Stimulated activated naive CD4-positive, alpha-beta T cell (primary cell): Measurements from ENCODE around the gene TWIST1.

Experiments used
- DNase-seq, 6 experiments: peaks; one replicate each; lab custom pipeline; 2025; lab: John Stamatoyannopoulos, UW

TWIST1 gene

DNA sequence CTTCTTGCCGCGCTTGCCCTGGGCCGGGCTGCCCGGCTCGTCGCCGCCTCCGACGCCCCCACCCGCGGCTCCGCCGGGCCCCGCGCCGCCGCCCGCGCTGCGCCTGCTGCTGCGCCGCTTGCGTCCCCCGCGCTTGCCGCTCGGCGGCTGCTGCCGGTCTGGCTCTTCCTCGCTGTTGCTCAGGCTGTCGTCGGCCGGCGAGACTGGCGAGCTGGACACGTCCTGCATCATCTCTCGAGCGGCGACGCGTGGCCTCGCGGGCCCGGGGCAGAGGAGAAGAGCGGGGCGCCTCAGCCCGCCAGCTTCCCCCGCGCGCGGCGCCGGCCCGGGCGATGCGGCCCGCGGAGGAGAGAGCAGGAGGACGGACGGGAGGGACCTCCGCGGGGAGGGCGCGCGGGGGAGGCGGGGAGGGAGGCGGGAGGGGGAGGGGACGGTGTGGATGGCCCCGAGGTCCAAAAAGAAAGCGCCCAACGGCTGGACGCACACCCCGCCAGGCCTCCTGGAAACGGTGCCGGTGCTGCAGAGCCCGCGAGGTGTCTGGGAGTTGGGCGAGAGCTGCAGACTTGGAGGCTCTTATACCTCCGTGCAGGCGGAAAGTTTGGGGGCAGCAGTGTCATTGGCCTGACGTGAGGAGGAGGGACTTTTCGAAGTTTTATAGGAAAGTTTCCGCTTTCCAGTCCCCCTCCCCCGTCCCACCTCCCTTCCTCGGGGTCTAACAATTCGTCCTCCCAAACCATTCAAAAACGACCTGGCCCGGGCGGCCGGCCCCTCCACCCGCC lies at the start of gene TWIST1:
Gene TWIST1, minus strand, starts transcription at position 546 of the 779 bp plus-strand sequence. Its CDS starts 315 bp downstream, at position 231.
- no peak for DNase-seq

DNA sequence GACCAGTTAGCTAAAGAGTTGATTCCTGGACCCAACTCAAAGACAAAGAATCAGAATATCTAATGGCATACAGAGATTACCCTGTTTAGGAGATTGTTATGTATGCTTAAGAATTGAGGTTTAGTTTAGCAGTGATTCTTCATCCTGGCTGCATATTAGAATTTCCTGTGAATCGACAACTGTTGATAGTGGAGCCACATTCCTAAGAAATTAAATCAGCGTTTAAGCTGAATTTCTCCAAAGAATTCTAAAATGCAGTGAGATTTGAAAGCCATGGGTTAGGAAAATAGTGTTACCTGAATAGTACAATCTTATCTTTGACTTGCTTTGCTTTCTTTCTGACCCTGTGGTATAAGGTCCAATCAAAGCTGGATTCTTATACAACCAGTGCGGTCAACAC lies 44.2 kb upstream of the TWIST1 start:
- no peak for DNase-seq

DNA sequence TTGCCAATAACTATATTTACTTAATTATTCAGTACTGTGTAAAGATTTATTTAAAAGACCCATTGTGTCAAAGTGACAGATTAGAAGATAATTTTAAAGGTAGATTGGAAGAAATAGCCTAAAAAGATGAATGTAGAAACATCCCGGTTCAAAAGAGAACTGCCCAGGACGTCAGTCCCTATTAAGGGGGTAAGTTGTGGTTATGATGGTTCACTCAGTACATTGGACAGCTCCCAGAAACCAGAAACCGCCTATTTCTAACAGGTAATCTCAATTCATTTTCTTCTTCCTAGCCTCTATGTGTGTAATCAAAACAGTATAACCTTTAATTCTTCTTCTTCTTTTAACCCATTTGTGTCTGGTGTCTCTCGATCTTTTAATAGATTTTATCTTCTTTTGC lies 29.3 kb upstream of the TWIST1 start:
- DNase-seq: no peak

DNA sequence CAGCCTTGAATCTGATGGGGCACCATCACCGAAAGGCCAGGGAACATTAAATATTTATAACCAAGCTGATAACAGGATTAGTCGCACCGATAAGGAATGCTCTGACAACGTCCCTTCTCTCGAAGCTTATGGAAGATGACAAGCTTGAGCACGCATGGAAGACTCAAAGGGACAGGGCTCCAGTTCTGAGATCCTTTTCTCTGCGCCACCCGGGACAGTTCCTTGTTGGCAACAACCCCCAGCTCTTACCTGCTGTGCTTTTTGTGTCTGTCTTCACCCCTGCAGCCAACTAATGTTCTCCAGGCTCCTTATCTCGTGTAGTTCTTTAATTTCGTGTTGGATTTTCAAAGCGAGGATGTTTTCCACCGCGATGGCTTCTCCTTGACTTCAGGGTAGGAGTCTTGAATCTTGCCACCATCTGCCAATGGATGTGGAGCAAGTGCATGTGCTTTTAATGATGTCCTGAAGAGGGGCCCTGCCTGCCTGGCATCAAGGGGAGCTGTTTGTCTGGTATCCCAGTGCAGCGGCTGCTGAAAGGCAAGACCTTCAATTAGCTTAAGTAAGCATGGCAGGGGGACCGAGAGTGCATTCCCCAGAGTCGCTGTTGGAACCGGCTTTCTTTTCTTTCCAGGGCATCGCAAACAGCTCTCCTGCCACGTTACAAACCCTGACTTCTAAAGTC lies 28.1 kb upstream of the TWIST1 start:
- DNase-seq: no peak

DNA sequence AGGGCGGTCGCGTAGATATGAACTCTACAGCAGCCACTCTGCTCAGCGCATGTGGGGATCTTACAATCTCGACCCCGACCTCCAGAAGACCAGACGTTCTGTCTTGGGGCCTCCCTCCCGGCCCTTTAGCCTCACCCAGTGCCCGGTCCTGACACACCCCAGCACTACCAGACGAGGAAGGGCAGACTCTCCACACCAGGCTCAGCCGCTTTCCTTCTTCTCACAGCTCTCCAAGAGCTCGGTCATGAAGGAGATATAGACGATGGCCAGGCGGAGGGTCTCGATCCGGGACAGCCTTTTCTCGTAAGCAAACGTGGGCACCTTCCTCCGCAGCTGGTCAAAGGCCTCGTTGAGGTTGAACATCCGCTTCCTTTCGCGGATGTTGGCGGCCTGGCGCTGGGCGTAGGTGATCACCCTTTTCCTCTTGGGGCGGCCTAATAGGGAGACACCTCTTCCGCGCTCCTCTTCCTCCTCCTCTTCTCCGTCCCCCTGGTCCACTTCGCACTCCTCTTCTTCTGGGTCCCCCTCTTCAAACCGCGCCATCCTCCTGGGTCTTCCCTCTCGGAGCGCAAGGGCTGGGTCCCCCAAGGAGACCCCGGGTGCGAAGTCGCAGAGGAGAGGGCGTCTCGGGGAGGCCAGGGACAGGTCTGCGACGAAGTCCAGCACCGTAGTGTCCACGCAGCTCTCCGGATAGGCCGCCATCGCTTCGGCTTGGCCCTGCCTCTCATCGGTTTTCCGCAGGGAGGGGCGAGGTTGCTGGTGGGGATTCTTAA lies 27.4 kb upstream of the TWIST1 start, which contains the start of gene FERD3L:
Gene FERD3L, minus strand, starts transcription at position 761 of the 773 bp plus-strand sequence. Its CDS starts 59 bp downstream, at position 702.
- no peak for DNase-seq

DNA sequence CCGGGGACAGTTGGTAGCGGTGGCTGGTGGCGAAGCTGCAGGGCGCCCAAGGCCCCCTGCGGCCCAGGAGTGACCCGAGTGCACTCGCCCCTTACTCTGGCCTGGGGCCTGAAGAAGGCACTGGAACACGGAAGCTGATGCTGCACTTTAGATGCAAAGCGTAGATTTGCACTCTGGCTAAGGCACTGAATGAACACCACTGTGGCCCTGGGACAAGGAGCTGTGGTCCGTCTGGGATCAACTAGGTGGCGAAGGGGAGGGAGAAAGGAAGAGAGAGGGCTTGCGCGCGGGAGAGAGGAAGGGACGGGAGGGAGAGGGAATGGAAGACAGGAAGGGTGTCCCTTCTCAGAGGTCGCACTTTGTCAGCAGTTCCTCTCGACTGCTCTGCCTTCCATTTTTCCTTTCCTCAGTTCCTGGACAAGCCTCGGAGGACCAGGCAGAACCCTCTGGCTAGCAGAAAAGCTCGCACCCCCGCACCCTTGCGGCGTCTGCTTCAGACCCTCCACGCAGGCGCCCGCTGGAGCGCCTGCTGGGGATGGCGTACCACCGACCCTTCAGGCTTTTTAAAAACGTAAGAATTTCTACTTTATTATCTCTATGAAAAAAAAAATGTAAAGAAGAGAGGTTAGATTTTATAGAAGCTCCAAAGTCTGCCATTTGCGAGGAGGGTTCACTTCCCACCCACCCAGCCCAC lies 26.6 kb upstream of the TWIST1 start:
- no peak for DNase-seq

DNA sequence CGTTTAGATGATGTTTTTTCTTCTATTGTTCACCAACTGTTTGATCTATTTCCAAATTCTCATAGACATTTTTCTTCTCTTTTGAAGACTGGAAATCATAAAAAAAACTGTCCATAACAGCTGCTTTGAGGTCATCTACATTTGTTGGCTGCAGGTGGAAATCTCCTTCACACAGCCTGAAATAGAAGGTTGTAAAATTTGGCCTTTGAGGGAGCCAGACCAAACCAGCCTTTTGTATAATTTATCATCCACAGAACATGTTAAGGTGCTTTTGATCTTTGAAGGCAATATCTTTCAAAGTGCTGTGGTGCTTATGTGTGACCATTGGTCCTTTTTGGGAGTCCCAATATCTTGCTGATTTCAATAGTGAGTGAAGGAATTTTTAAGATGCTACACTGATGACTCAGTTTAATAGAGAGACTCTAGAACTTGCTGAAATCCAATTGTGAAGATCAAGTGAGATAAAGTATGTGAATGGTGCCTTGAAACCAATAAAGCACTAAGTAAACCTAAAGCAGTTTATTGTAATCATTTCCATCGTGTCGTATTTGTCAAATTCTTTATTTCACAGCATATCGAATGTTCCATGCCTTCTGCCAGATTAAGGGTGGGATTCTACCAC lies 22.4 kb upstream of the TWIST1 start:
- no peak for DNase-seq

DNA sequence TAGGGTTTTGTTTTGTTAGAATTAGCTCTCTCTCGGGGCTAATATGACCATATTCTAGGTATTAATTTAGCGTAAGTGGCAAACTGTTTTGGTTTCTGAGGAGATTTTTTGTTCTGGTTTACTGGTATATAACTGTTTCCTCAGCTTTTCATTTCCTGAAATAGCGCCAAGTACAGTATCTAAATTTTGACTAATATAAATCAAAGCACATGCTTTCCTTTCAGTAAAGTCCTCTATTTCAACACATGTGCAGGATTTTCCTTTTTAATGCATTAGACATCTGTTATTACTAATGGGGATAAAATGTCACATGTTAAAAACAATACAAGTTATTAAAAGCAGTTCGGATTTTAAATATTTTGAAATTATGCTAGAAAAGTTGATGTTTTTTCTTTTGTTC lies 16.4 kb upstream of the TWIST1 start:
- DNase-seq: no peak

DNA sequence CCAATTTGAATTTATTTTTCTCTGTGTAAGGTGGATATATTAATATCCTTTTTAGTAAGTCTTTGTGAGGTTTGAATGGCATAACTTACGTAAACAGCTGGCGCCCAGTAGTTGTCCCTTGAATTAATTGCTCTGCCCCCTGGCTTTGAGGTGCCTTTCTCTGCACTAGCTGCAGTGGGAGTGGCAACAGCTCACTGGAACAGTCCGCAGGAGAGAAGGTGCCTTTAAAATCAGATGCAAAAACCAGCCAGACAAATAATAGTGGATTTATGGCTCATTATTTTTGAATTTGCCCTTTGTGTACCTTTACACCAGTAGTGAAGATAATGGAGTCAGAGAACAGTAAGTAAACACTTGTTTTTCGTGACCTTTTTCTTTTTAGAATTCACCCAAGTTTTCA lies 16.0 kb upstream of the TWIST1 start:
- DNase-seq: no peak

DNA sequence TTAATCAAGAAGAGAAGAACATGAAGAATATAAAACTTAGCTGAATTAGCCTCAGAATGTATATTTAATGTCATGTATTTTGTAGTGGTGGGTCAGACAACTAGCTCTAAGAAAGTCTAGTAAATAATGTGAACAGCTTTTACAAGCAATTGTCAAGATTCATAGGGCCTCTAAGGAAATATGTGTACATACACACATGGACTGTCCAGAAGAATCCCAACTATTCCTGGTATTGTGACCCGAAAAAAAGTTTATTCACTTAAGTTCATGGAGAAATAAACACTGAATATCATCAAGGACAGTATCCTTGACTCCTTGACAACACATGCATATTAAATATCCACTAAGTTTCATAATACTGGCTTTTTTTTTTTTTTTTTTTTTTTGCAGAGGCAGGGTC lies 11.4 kb upstream of the TWIST1 start:
- no peak for DNase-seq

DNA sequence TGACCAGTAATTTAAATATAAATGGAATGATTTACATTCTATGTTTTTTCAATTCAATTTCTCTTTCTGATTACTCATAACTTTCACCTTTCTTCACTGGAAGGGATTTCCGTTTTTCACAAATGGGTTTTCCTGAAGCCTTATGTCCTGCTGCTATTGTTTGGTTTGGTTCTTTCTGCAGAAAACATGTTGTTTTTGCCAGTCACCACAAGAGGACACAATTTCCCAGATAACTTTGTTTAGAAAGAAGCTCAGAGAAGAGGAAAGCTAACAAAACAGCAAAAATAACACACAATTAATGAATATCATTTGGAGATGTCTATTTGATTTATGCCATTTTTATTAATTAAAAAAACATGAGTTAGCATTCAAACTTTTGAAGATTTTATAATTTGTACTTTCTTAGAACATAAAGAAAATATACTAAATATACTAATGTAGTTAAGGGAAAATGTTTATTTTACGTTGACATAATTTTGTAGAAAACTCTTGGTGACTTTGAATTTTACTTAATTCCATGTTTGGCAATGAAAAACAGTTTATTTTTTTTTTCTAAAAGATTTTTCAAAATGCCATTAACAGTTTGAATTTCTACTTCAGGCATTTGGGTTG lies 4.6 kb upstream of the TWIST1 start:
- no peak for DNase-seq

DNA sequence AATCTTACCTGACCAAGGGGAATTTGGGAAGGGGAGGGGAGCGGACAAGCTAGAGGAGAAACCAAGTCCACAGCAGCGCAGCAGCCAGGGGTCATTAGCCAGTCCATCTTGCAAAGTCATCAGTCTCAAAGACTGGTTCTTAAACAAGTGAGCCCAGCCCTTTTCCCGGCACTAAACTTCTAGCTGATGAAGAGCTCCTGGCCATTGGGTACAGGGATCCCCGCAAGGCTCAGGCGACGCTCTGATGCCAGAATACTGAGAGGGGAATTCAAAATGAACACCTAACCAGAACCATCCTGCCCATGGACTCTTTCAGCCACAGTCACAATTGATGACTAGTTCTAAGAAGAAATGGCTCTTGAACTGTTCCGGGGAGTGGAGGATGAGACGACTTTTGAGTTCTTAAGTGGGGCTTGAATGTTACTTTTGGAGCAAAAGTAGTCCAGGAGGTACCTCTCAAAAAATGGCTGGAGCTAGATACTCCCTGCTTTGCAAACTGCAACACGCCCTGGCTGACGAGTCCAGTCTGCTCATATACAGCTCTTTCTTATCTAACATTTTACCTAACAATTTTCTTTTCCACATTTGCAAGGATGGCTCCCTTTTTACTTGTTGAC lies 2.5 kb upstream of the TWIST1 start:
- DNase-seq: no peak

DNA sequence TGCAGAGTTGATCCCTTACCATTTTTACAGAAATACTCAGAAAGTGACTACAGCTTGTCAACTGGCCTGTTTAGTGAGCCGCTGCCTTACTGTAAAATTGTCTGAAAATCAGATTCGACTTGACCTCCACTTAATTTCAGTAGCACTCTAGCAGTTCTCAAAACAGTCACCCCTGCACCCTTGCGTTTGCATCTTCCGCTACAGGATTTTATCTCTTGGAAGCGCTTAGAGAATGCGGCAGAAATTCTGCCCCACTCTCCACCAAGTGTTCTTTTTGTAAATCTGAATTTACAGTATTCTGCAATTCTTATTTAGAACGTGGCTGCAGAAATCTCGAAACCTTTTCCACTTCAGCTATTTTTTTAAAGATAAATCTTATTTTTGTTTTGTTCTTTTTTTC lies 1.9 kb upstream of the TWIST1 start:
- DNase-seq: no peak

DNA sequence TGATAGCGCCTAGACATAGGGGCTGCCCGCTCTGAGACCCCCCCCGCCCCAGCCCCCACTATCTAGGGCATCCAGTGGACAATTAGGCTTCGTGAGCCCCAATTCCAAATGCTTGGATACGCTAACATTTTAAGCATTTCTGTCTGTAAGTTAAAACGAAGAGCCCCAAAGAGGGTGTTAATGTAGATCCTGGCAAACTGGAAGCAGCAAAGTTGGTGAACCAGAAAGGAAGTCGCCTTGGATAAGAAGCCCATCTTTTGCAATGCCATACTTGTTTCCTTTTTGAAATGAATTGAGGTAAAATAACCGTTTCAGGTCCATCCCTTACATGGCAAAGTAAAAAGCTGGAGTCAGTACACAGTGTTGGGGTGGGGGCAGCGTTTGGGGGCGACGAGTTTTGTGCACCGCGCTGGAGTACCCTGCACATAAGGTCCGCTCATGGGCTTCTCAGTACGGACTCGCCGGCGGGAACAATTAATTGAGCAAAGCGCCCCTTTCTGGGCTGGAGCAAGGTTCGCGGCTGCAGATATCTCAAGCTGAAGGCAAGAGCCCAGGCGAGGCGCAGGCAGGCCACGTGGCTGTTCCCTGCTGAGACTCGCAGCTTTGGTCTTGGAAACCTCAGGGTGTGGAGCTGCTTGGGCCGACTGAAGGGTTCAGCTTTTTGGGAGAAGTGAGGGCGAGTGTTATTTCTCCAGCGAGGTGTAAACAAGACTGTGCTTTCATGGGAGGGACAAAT lies 1.4 kb upstream of the TWIST1 start:
- no peak for DNase-seq

DNA sequence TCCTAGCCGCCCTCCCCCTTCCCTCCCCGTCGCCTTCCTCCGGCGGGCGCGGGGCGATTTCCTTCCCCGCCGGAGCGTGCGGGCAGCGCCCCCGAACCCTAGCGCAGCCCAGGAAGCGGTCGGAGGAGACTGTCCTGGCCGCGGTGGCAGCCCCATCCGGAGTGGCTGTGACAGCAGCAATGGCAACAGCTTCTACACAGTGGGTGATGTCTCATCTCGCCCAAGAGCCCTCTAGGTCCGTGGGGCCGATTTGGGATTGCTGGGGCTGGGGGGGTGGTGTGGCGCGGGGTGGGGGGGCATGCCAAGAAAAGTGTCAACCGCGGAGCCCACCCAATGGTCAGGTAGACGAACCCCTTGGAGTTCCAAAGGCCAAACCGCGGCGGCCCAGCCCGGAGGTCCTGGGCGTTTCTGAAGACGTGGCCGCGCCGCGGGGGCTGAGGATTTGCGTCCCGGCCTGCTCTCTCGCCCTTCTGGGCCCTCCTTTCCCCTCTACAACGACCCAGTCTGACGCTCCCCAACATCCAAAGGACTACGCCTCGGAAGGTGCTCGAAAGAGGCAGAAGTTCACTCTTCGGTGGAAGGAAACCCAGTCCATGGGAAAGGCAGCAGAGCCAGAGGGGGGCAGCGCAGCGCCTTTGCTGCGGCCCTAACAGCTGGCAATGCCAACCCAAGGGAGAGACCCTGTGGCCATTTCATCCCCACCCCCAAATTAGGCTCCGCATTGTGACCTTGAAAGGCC lies 603 bp upstream of the TWIST1 start:
- no peak for DNase-seq

DNA sequence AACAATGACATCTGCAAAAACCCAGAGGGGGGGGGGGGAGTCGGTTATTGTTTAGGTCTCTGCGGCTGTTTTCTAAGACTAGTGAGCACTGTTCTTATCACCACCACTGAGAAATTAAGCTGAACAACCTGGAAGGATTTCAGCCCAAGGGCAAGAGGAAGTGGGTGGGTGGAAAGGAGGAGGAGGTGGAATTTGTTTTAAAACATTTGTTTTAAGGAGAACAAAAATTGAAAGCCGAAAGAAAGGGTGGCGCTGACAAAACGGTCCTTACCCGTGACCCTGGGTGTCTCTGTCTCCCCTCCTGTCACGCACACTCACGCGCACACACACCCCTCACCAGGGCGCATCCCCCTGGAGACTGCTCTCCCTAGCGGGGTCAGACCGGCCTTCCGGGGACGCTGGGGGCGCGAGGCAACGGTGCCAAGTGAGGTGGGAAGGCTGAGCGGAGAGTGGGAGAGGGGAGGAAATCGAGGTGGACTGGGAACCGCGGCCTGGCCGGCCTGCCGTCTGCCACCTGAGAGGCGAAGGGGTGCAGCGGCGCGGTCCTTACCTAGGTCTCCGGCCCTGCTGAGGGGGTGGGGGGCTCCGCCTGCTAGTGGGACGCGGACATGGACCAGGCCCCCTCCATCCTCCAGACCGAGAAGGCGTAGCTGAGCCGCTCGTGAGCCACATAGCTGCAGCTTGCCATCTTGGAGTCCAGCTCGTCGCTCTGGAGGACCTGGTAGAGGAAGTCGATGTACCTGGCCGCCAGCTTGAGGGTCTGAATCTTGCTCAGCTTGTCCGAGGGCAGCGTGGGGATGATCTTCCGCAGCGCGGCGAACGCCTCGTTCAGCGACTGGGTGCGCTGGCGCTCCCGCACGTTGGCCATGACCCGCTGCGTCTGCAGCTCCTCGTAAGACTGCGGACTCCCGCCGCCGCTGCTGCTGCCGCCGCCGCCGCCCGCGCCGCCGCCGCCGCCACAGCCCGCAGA lies 1.0 kb downstream of the TWIST1 start:
- DNase-seq: no peak

DNA sequence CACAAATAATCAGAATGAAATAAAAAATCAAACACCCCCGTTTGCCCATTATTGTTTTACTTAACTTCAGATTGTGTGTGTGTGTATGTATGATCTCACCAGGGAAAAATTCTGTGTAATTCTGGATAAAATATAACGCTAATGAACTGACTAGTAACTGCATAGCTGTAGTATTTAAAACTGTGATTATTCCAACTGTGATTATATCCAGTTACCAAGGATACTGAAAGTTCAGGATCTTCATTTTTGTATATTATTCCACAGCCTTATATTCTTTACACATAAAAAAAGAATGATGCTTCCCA lies 2.9 kb downstream of the TWIST1 start:
- no peak for DNase-seq

DNA sequence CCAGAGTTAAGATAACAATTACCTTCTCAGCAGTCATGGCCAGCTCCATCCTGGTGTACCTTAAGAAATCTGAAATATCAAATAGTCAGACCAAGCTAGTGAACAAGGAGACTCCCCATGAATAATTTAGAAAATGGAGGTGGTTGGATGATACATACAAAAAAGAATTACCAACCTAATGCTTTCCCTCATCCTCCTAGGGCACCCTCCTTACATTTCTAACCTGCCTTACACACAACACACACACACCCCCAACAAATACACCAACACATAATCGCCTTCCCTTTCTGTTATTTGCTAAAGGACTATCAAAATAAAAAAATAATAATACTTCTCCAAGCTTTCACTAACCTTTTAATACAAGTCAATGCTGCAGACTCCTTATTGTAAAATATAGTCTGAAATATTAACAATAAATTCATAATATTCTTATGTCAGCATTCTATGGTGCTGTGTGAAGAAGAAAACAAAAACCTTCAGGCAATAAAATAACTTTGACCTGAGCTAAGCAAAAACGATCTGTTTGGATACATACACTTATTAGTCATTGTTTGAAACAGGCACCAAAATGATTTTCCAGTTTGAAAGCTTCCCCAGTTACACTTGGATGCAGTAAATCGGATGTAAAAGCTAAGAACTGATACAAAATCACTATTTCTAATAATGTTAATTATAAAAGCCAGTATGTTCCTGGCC lies 3.4 kb downstream of the TWIST1 start:
- DNase-seq: no peak
